Lung (tissue), 12 donors: Measurements from ENCODE around the gene KRTAP4-12. TPM values are rescaled to one million over a fixed set of nuclear protein-coding genes. Genes with fewer than 3 reads are reported as not detected.
"Not testable (repeated sequence)": the region's sequence is repeated elsewhere in the genome, so short reads cannot be mapped to it uniquely, and the experiment has no call there.

Source experiments
- ATAC-seq: fragments of 200-7000 bp; cut with Tn5 transposase; one replicate; pipeline ENCODE4 v1.9.1; 2020; ENCODE audit warnings: moderate number of reproducible peaks; ENCODE audit not compliant: insufficient read depth, low FRiP score
- DNase-seq, 3 donors: peaks; one replicate each; pipeline ENCODE4 v3.0.0-alpha.2; 2013 to 2017
- H3K27ac ChIP-seq, 2 donors: one replicate each; pipeline ENCODE4 v1.5.1; 2013; ENCODE audit warnings: mild to moderate bottlenecking in 2 of 2, moderate library complexity in 2 of 2, control low read depth in 1 of 2, inconsistent platforms in 1 of 2, low read depth in 1 of 2, low read length in 1 of 2
- H3K27me3 ChIP-seq, 3 donors: one replicate each; pipeline ENCODE4 v1.5.1; 2013; ENCODE audit warnings: low read length in 2 of 3; ENCODE audit not compliant: control insufficient read depth in 3 of 3, insufficient read depth in 3 of 3
- H3K36me3 ChIP-seq, 4 donors: one replicate each; pipeline ENCODE4 v1.5.1; 2013; ENCODE audit warnings: low read length in 4 of 4, mild to moderate bottlenecking in 1 of 4, moderate library complexity in 1 of 4; ENCODE audit not compliant: control insufficient read depth in 4 of 4, insufficient read depth in 4 of 4
- H3K4me1 ChIP-seq, 5 donors: one replicate each; pipeline ENCODE4 v1.5.1; 2013; ENCODE audit warnings: low read length in 5 of 5, mild to moderate bottlenecking in 2 of 5, moderate library complexity in 1 of 5; ENCODE audit not compliant: control insufficient read depth in 5 of 5, insufficient read depth in 5 of 5
- H3K4me3 ChIP-seq: one replicate; pipeline ENCODE4 v1.5.1; 2013; ENCODE audit warnings: mild to moderate bottlenecking, control low read depth, moderate library complexity
- H3K9ac ChIP-seq, 2 donors: one replicate each; pipeline ENCODE4 v1.5.1; 2013; ENCODE audit warnings: low read length in 2 of 2, control low read depth in 1 of 2; ENCODE audit not compliant: insufficient read depth in 1 of 2
- H3K9me3 ChIP-seq, 4 donors: one replicate each; pipeline ENCODE4 v1.5.1; 2013; ENCODE audit warnings: low read length in 3 of 4, mild to moderate bottlenecking in 1 of 4, moderate library complexity in 1 of 4; ENCODE audit not compliant: control insufficient read depth in 4 of 4, insufficient read depth in 3 of 4
- CTCF ChIP-seq: IDR thresholded peaks from 2 replicates; pipeline ENCODE4 v1.5.1; 2012; ENCODE audit warnings: mild to moderate bottlenecking; ENCODE audit errors: control extremely low read depth, extremely low read depth
- WGBS, 2 donors: extraction: QIAGEN DNeasy Blood & Tissue Kit; methylation state at CpG; one replicate each; pipeline ENCODE4 v1.1.7; 2013; 5-methylcytosine and 5-hydroxymethylcytosine counted together
- polyA plus RNA-seq, 2 donors: library from polyadenylated mRNA; stranded (reverse); fragments of 200-250 nt; gene quantifications; one replicate each; pipeline ENCODE4 v1.2.1, GENCODE V29; 2013
- total RNA-seq, 2 donors: library from RNA; depleted of rRNA in 1 of 2; stranded (reverse); fragments of >200 nt in 1 of 2; gene quantifications; one replicate each; pipeline ENCODE4 v1.2.1, GENCODE V29; 2014 to 2021
- donor health status: control.
- donor health status: control.
- donor health status: Bipolar disorder and iron deficiency.
- donor health status: healthy.
- donor health status: DM: yes; HTN: yes; CAD: no.

Gene KRTAP4-12
- total and polyA plus RNA-seq, 4 donors = not detected

DNA sequence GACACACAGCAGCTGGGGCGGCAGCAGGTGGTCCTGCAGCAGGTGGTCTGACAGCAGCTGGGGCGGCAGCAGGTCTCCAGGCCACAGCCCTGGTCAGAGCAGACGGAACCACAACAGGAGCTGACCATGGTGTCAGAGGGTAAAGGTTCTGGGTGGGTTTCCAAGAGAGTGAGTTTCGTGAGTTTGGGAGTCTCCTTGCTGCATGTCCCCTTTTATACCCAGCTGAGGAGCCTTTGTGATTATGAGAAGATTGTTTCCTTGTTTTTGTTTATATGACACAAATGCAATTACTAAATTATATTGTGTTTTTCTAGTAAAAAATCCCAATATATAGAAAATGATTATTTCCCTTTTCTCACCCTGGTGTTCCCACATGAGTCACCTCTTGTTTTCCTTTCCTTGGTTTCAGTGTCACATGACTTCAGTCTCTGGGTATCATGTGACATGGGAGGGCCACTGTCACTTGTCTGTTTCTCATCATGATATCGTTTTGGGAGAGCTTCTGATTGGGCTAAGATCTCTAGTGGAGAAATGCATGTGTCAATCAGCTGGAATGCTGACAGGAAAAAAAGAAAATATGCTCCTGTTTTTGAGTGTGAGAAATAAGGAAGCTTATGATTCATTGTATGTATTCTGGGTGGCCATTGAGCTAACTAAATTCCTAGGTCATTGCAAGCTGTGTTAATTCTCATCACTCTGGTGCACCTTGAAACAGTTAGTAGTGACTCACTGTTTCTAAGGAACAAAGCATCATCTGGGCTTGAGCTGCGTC is 16.6 kb upstream of the KRTAP4-12 start, which contains the start of gene KRTAP4-6:
KRTAP4-6 (minus strand) TSS at position 185 of the 772 bp plus-strand sequence; CDS start at position 128, 57 bp downstream.
- H3K4me3 ChIP-seq = no peak within 1 kb of the TSS
- H3K36me3 ChIP-seq = no peaks in the 10 kb centered on the region
- H3K9me3 ChIP-seq = peaks cover 0 to 12% (median 4%) of the 10 kb centered on the region in 4 donors
- H3K27ac ChIP-seq = no peak within 1 kb of the TSS
- no peaks in the 10 kb centered on the region for H3K27me3 ChIP-seq
- H3K4me1 ChIP-seq = no peaks in the 10 kb centered on the region
- WGBS, 2 donors = 91 to 92% methylated on average over 6 of the region's 6 CpGs
- H3K9ac ChIP-seq = no peak within 1 kb of the TSS
- TF ChIP-seq CTCF = no peak
- ATAC-seq (no peak), DNase-seq (no peak)

DNA sequence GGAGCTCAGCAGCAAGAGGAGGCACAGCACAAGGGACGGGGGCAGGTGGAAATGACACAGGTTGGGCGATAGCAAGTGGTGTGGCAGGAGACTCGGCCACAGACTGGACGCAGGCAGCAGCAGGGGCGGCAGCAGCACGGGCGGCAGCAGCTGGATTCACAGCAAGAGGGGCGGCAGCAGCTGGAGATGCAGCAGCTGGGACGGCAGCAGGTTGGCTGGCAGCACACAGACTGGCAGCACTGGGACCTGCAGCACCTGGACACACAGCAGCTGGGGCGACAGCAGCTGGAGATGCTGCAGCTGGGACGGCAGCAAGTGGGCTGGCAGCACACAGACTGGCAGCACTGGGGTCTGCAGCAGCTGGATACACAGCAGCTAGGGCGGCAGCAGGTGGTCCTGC is 15.9 kb upstream of the KRTAP4-12 start:
- ATAC-seq, H3K27ac ChIP-seq, H3K27me3 ChIP-seq, H3K4me3 ChIP-seq, DNase-seq, H3K9ac ChIP-seq, H3K4me1 ChIP-seq, H3K36me3 ChIP-seq: not testable (repeated sequence)
- H3K9me3 ChIP-seq = peaks cover 0 to 12% (median 4%) of the 10 kb centered on the region in 4 donors
- 89 to 97% methylated on average over 12 of the region's 12 CpGs for WGBS, 2 donors

DNA sequence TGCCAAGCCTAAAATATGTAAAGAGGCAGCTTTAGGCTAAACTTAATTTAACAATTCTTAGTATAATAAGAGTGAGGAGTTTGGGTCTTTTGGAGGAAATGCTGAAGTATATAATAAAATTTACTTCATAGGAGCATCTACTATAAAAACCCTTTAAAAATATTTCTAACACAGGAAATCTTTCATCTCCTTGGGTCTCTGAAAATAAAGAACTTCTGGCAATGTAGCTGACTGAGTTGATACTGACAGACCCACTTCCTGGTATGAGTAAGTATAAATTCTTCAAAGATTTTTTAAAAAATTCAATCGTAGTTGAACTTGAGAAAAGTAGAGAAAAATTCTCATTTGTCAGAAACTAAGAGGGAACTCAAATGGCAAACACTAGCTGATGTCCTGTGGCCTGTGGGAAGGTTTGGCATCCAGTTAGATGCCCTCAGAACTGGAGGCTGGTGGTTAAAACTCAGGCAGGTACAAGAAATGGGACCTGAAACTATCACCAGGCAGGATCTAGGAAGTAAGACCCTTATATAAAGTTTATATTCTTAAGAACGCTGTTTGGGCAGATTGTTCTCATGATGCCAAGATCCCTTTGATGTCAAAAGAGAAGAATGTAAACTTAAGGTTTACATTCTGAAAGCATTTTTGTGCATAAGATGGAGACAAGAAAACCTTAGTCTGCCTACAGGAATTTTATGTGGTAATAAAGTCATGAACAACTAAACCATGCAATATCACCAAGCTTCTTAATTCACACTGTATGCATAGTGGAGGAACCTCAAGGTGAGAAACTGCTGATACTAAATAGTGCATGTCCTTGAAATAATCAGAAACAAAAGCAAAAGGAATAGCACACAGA is 10.1 kb upstream of the KRTAP4-12 start:
- DNase-seq = no peak
- no peak for ATAC-seq
- Histone ChIP-seq H3K27ac (no peak overlapping the region), H3K9ac (no peak overlapping the region), H3K4me3 (no peak overlapping the region), H3K36me3 (no peaks in the 10 kb centered on the region), H3K9me3 (no peaks in the 10 kb centered on the region), H3K4me1 (no peaks in the 10 kb centered on the region), H3K27me3 (no peaks in the 10 kb centered on the region)
- TF ChIP-seq CTCF = no peak
- 43 to 50% methylated on average over 2 of the region's 2 CpGs for WGBS, 2 donors

- DNase-seq (no peak), ATAC-seq (no peak)
- WGBS, 2 donors = 82 to 89% methylated on average over 3 of the region's 3 CpGs
- TF ChIP-seq CTCF = no peak
- Histone ChIP-seq H3K36me3 (no peaks in the 10 kb centered on the region), H3K9ac (no peak overlapping the region), H3K4me1 (no peaks in the 10 kb centered on the region), H3K9me3 (no peaks in the 10 kb centered on the region), H3K27me3 (no peaks in the 10 kb centered on the region), H3K4me3 (no peak overlapping the region), H3K27ac (no peak overlapping the region)
Measured at GRCh38 chr17:41131979-41132378, 8.0 kb upstream of the KRTAP4-12 start.
